Astrocyte (in vitro differentiated cells and primary cell): Measurements from ENCODE around the gene RHNO1. TPM values are rescaled to one million over a fixed set of nuclear protein-coding genes. Genes with fewer than 3 reads are reported as not detected.

ENCODE experiments used
- DNase-seq: peaks from one replicate; pipeline ENCODE4 v3.0.0-alpha.2; 2010; ENCODE audit warnings: low read depth
- FAIRE-seq: peaks from 2 replicates; lab custom pipeline; 2011; peaks lifted over from hg19 to GRCh38; lab: Jason Lieb, UNC
- H2AFZ ChIP-seq: 2 replicates; pipeline ENCODE4 v1.6.0; 2012; ENCODE audit warnings: low read depth, low read length, inconsistent platforms
- H3K27ac ChIP-seq: 2 replicates; pipeline ENCODE4 v1.5.1; 2011; ENCODE audit warnings: low read depth, low read length, inconsistent platforms
- H3K27me3 ChIP-seq: 2 replicates; pipeline ENCODE4 v1.6.0; 2011; ENCODE audit warnings: low read length, inconsistent platforms; ENCODE audit not compliant: insufficient read depth
- H3K36me3 ChIP-seq: 2 replicates; pipeline ENCODE4 v1.5.1; 2011; ENCODE audit warnings: low read length, inconsistent platforms; ENCODE audit not compliant: insufficient read depth
- H3K4me1 ChIP-seq: 2 replicates; pipeline ENCODE4 v1.5.1; 2011; ENCODE audit warnings: low read length, inconsistent platforms; ENCODE audit not compliant: insufficient read depth
- H3K4me2 ChIP-seq: 2 replicates; pipeline ENCODE4 v1.6.0; 2012; ENCODE audit warnings: low read length, inconsistent platforms
- H3K4me3 ChIP-seq: 2 replicates; pipeline ENCODE4 v1.5.1; 2011; ENCODE audit warnings: low read depth, mild to moderate bottlenecking, low read length, inconsistent platforms; ENCODE audit not compliant: insufficient read depth
- H3K79me2 ChIP-seq: 2 replicates; pipeline ENCODE4 v1.6.0; 2012; ENCODE audit warnings: mild to moderate bottlenecking, low read length, inconsistent platforms; ENCODE audit not compliant: insufficient read depth
- H3K9ac ChIP-seq: 2 replicates; pipeline ENCODE4 v1.6.0; 2012; ENCODE audit warnings: mild to moderate bottlenecking, low read length, inconsistent platforms
- H3K9me3 ChIP-seq: 2 replicates; pipeline ENCODE4 v1.5.1; 2012; ENCODE audit warnings: low read depth, mild to moderate bottlenecking, low read length, inconsistent platforms; ENCODE audit not compliant: insufficient read depth
- H4K20me1 ChIP-seq: 2 replicates; pipeline ENCODE4 v1.6.0; 2012; ENCODE audit warnings: low read length, inconsistent platforms; ENCODE audit not compliant: insufficient read depth
- H3K27ac Mint-ChIP-seq: one replicate; pipeline ENCODE4 v1.8.0; 2021; ENCODE audit warnings: mild to moderate bottlenecking, mixed read lengths; ENCODE audit not compliant: unreplicated experiment
- H3K27me3 Mint-ChIP-seq: one replicate; pipeline ENCODE4 v1.8.0; 2021; ENCODE audit warnings: low read depth, mixed read lengths; ENCODE audit not compliant: unreplicated experiment
- H3K36me3 Mint-ChIP-seq: one replicate; pipeline ENCODE4 v1.8.0; 2021; ENCODE audit warnings: low read depth, mixed read lengths; ENCODE audit not compliant: unreplicated experiment
- H3K4me1 Mint-ChIP-seq: one replicate; pipeline ENCODE4 v1.8.0; 2021; ENCODE audit warnings: low read depth, mixed read lengths; ENCODE audit not compliant: unreplicated experiment
- H3K4me3 Mint-ChIP-seq: one replicate; pipeline ENCODE4 v1.8.0; 2021; ENCODE audit warnings: mild to moderate bottlenecking, moderate library complexity, mixed read lengths; ENCODE audit not compliant: unreplicated experiment
- H3K9me3 Mint-ChIP-seq: one replicate; pipeline ENCODE4 v1.8.0; 2021; ENCODE audit warnings: mild to moderate bottlenecking, mixed read lengths; ENCODE audit not compliant: unreplicated experiment
- EZH2 ChIP-seq: IDR thresholded peaks from 2 replicates; pipeline ENCODE4 v1.6.1; 2012; ENCODE audit warnings: mild to moderate bottlenecking, low read length, inconsistent platforms; ENCODE audit not compliant: insufficient read depth
- total RNA-seq: library from RNA; stranded (reverse); gene quantifications from 2 replicates; pipeline ENCODE4 v1.2.1, GENCODE V29; 2021
- TF ChIP-seq, protein P1 (sequence below): IDR thresholded peaks from 2 replicates; pipeline ENCODE4 v1.5.1; 2011; ENCODE audit warnings: low read depth, mild to moderate bottlenecking, inconsistent platforms, low read length, moderate library complexity; ENCODE audit not compliant: insufficient read depth

Gene RHNO1
- total RNA-seq, 1 donor from 2014 or later, result 15.0 TPM

DNA sequence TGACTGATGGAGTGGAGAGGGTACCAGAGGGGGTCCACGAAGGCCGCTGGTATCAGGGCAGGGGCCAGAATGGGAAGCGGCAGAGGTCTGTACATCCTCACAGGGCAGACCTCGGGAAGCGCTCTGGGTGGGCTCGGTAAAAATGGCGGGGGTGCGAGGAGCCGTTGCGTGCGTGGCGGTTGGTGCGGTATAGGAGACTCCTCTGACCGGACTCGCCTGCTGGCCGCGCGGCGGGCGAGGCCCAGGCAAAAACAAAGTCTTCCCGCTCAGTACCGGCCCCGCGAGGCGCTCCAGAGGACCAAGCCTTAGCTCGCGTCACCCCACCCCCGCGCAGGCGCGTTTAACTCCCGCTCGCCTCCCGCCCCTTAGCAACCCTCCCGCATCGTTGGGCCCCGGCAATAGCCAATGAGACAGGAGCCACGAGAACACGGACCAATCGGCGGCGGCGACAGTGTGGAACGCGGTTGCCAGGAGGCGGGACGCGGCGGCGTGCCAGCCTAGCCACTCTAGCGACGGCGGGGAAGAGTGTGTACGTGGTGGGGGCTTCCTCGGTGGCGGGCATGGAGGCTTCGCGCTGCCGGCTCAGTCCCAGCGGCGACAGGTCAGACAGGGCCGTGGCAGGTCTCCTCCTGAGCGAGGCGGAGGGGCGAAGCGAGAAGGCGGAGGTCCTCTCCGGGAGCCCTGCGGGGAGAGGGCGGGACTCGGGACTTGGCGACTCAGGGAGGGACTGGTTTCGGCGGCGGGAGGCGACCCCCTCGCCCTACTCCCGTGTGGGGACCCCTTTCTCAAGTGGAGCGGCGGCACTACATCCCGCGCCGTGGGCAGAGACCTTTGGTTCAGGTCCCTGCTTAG is 13.6 kb downstream of the RHNO1 start, which contains the start of gene TULP3:
Gene TULP3, plus strand, starts transcription at position 504 of the 852 bp plus-strand sequence. Its CDS starts 57 bp downstream, at position 561.
- Histone ChIP-seq H3K9me3 (no peaks in the 10 kb centered on the region), H4K20me1 (peaks cover 22% of the 10 kb centered on the region), H3K27ac (peak within 1 kb of the TSS; percentile 91), H2AFZ (peak within 1 kb of the TSS; percentile 93), H3K4me3 (peak within 1 kb of the TSS; percentile 86), H3K4me1 (peaks cover 10% of the 10 kb centered on the region), H3K79me2 (peaks cover 47% of the 10 kb centered on the region), H3K4me2 (peak within 1 kb of the TSS; percentile 90), H3K27me3 (no peaks in the 10 kb centered on the region), H3K36me3 (peaks cover 10% of the 10 kb centered on the region), H3K9ac (peak within 1 kb of the TSS; percentile 95)
- Mint-ChIP-seq H3K27ac (peak within 1 kb of the TSS; percentile 96), H3K27me3 (no peaks in the 10 kb centered on the region), H3K9me3 (no peaks in the 10 kb centered on the region), H3K4me1 (peaks cover 20% of the 10 kb centered on the region), H3K4me3 (peak within 1 kb of the TSS; percentile 97), H3K36me3 (peaks cover 3% of the 10 kb centered on the region)
- no peak for FAIRE-seq
- peak; percentile 90 for DNase-seq
- TF ChIP-seq, protein P1, sequence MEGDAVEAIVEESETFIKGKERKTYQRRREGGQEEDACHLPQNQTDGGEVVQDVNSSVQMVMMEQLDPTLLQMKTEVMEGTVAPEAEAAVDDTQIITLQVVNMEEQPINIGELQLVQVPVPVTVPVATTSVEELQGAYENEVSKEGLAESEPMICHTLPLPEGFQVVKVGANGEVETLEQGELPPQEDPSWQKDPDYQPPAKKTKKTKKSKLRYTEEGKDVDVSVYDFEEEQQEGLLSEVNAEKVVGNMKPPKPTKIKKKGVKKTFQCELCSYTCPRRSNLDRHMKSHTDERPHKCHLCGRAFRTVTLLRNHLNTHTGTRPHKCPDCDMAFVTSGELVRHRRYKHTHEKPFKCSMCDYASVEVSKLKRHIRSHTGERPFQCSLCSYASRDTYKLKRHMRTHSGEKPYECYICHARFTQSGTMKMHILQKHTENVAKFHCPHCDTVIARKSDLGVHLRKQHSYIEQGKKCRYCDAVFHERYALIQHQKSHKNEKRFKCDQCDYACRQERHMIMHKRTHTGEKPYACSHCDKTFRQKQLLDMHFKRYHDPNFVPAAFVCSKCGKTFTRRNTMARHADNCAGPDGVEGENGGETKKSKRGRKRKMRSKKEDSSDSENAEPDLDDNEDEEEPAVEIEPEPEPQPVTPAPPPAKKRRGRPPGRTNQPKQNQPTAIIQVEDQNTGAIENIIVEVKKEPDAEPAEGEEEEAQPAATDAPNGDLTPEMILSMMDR, result no peak
- no peak for TF ChIP-seq EZH2

DNA sequence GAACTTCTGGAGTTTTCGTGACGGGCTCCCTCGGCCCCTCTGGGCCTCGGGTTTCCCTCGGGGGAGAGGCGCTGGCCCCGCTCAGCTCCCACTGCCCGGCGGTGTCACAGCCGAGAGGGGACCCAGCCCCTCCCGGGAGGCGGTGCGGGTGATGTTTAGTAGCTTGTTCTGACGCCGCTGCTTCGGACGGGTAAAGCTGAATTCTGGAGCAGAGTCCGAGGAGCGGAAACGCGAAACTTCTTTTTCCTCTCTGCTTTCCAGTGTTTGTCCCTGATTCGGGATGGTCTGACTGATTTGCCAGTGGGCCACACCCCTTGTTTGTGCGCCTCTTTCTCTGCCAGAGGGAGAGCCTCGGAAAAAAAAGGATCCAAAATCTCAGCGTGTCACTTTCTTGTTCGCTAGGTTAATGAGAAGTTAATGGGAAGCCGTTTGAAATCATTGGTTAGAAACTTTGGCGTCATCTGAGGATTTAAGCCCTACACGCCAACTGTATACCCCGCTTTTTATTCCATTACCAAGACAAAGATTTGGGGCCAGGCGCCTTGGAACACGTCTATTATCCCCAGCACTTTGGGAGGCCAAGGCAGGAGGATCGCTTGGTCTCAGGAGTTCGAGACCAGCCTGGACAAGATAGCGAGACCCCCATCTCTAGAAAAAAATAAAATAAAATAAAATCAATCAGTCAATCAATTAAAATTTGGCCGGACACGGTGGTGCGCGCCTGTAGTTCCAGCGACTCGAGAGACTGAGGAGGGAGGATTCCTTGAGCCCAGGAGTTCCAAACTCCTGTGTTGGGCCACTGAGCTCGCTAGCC is 14.4 kb downstream of the RHNO1 start:
- Histone ChIP-seq H4K20me1 (peaks cover 29% of the 10 kb centered on the region), H3K27me3 (no peaks in the 10 kb centered on the region), H3K79me2 (peaks cover 55% of the 10 kb centered on the region), H3K36me3 (peaks cover 5% of the 10 kb centered on the region), H3K9ac (peak overlapping the region; percentile 95), H3K4me3 (peak overlapping the region; percentile 86), H3K4me1 (peaks cover 10% of the 10 kb centered on the region), H3K9me3 (no peaks in the 10 kb centered on the region), H3K4me2 (peak overlapping the region; percentile 90), H2AFZ (peak overlapping the region; percentile 77), H3K27ac (peak overlapping the region; percentile 91)
- FAIRE-seq, result peak; percentile 55
- peak; percentile 55 for DNase-seq
- Mint-ChIP-seq H3K4me1 (peaks cover 21% of the 10 kb centered on the region), H3K4me3 (peak overlapping the region; percentile 97), H3K27ac (peak overlapping the region; percentile 96), H3K9me3 (no peaks in the 10 kb centered on the region), H3K27me3 (no peaks in the 10 kb centered on the region), H3K36me3 (peaks cover 4% of the 10 kb centered on the region)
- no peak for TF ChIP-seq EZH2
- TF ChIP-seq, protein P1, result no peak
